Trophoblast cell (in vitro differentiated cells and primary cell): ENCODE measurements around the gene COL23A1.
A peak's percentile ranks its signal among the peaks of the same experiment; 100 is the strongest.

Source experiments
- DNase-seq, 2 donors: peaks; one replicate each; pipeline ENCODE4 v3.0.0-alpha.2; 2016
- H2AFZ ChIP-seq: 2 replicates; pipeline ENCODE4 v1.6.1; 2013; ENCODE audit warnings: low read length, moderate library complexity, mild to moderate bottlenecking; ENCODE audit not compliant: insufficient read depth, poor library complexity
- H2AK5ac ChIP-seq: 2 replicates; pipeline ENCODE4 v1.6.1; 2013; ENCODE audit warnings: mild to moderate bottlenecking, low read length
- H2BK120ac ChIP-seq: 2 replicates; pipeline ENCODE4 v1.6.1; 2013; ENCODE audit warnings: low read length, mild to moderate bottlenecking, moderate library complexity; ENCODE audit not compliant: insufficient read depth, poor library complexity
- H2BK12ac ChIP-seq: 2 replicates; pipeline ENCODE4 v1.6.1; 2013; ENCODE audit warnings: mild to moderate bottlenecking, low read length, moderate library complexity
- H2BK5ac ChIP-seq: 2 replicates; pipeline ENCODE4 v1.6.1; 2013; ENCODE audit warnings: low read length, low read depth, moderate library complexity, mild to moderate bottlenecking; ENCODE audit not compliant: poor library complexity
- H3K14ac ChIP-seq: 2 replicates; pipeline ENCODE4 v1.6.1; 2013; ENCODE audit warnings: mild to moderate bottlenecking, low read length
- H3K18ac ChIP-seq: 2 replicates; pipeline ENCODE4 v1.6.1; 2013; ENCODE audit warnings: mild to moderate bottlenecking, low read length
- H3K23ac ChIP-seq: 2 replicates; pipeline ENCODE4 v1.6.1; 2013; ENCODE audit warnings: low read length
- H3K27ac ChIP-seq: 2 replicates; pipeline ENCODE4 v1.5.1; 2013; ENCODE audit warnings: low read depth, mild to moderate bottlenecking, inconsistent platforms, low read length, moderate library complexity
- H3K27me3 ChIP-seq: 2 replicates; pipeline ENCODE4 v1.6.1; 2013; ENCODE audit warnings: inconsistent platforms, mild to moderate bottlenecking, low read length, moderate library complexity; ENCODE audit not compliant: insufficient read depth
- H3K36me3 ChIP-seq, 2 experiments: 1 replicate in 1 of 2; 2 replicates in 1 of 2; pipeline ENCODE4 v1.6.1; 2013; ENCODE audit warnings: low read length in 2 of 2, mild to moderate bottlenecking in 2 of 2, moderate library complexity in 1 of 2; ENCODE audit not compliant: insufficient read depth in 2 of 2, control insufficient read depth in 1 of 2
- H3K4ac ChIP-seq: 2 replicates; pipeline ENCODE4 v1.6.1; 2013; ENCODE audit warnings: low read depth, mild to moderate bottlenecking, low read length, moderate library complexity
- H3K4me1 ChIP-seq, 2 experiments: 1 replicate in 1 of 2; 2 replicates in 1 of 2; pipeline ENCODE4 v1.6.1; 2013; ENCODE audit warnings: low read length in 2 of 2, mild to moderate bottlenecking in 2 of 2, moderate library complexity in 1 of 2; ENCODE audit not compliant: insufficient read depth in 2 of 2, control insufficient read depth in 1 of 2
- H3K4me2 ChIP-seq: 2 replicates; pipeline ENCODE4 v1.6.1; 2013; ENCODE audit warnings: inconsistent platforms, mild to moderate bottlenecking, low read length, moderate library complexity
- H3K4me3 ChIP-seq: 2 replicates; pipeline ENCODE4 v1.5.1; 2013; ENCODE audit warnings: mild to moderate bottlenecking, low read depth, low read length, inconsistent platforms
- H3K79me1 ChIP-seq: one replicate; pipeline ENCODE4 v1.6.1; 2013; ENCODE audit warnings: low read length
- H3K79me2 ChIP-seq: 2 replicates; pipeline ENCODE4 v1.6.1; 2013; ENCODE audit warnings: low read length, mild to moderate bottlenecking; ENCODE audit not compliant: control insufficient read depth, insufficient read depth, poor library complexity
- H3K9ac ChIP-seq: 2 replicates; pipeline ENCODE4 v1.6.1; 2013; ENCODE audit warnings: mild to moderate bottlenecking, low read length
- H3K9me3 ChIP-seq: 2 replicates; pipeline ENCODE4 v1.6.1; 2013; ENCODE audit warnings: low read depth, mild to moderate bottlenecking, control low read depth, inconsistent platforms, low read length; ENCODE audit not compliant: insufficient read depth
- H4K12ac ChIP-seq: 2 replicates; pipeline ENCODE4 v1.6.1; 2013; ENCODE audit warnings: low read depth, mild to moderate bottlenecking, low read length, moderate library complexity
- H4K8ac ChIP-seq: 2 replicates; pipeline ENCODE4 v1.6.1; 2013; ENCODE audit warnings: low read depth, mild to moderate bottlenecking, low read length, moderate library complexity
- H4K91ac ChIP-seq: one replicate; pipeline ENCODE4 v1.6.1; 2013; ENCODE audit warnings: low read depth, mild to moderate bottlenecking, low read length, moderate library complexity
- WGBS: extraction: QIAGEN DNeasy Blood & Tissue Kit; methylation state at CpG from one replicate; pipeline ENCODE4 v1.1.7; 2013; ENCODE audit warnings: missing lambda C conversion rate; ENCODE audit not compliant: insufficient read length, insufficient coverage; ENCODE audit errors: extremely low coverage; 5-methylcytosine and 5-hydroxymethylcytosine counted together

COL23A1 gene

GRCh38 chr5:178624631-178625546 lies 34.7 kb upstream of the COL23A1 start:
- no peak overlapping the region for H3K18ac ChIP-seq
- no CpG with 5 or more reads among the region's 15 CpGs for WGBS
- peak overlapping the region; percentile 89 for H3K4me2 ChIP-seq
- H3K4me1 ChIP-seq, result peaks cover 0 to 5% of the 10 kb centered on the region in 2 experiments
- H3K27me3 ChIP-seq, result no peaks in the 10 kb centered on the region
- H2AFZ ChIP-seq, result no peak overlapping the region
- peak in 1 of 2 donors; percentile 19 for DNase-seq
- H4K91ac ChIP-seq, result no peak overlapping the region
- no peak overlapping the region for H3K4me3 ChIP-seq
- H2AK5ac ChIP-seq, result no peak overlapping the region
- H3K79me1 ChIP-seq, result peaks cover 12% of the 10 kb centered on the region
- no peak overlapping the region for H3K14ac ChIP-seq
- H3K9ac ChIP-seq, result no peak overlapping the region
- H3K36me3 ChIP-seq, result peaks cover 0 to 2% of the 10 kb centered on the region in 2 experiments
- no peak overlapping the region for H2BK120ac ChIP-seq
- H4K8ac ChIP-seq, result no peak overlapping the region
- H2BK12ac ChIP-seq, result no peak overlapping the region
- H4K12ac ChIP-seq, result no peak overlapping the region
- no peak overlapping the region for H3K23ac ChIP-seq
- H3K27ac ChIP-seq, result no peak overlapping the region
- H3K9me3 ChIP-seq, result no peaks in the 10 kb centered on the region
- H3K79me2 ChIP-seq, result peaks cover 14% of the 10 kb centered on the region
- peak overlapping the region; percentile 50 for H3K4ac ChIP-seq
- H2BK5ac ChIP-seq, result no peak overlapping the region

- H3K36me3 ChIP-seq, result peaks cover 3 to 8% of the 10 kb centered on the region in 2 experiments
- H3K27me3 ChIP-seq, result no peaks in the 10 kb centered on the region
Observed at GRCh38 chr5:178622679-178623247, 32.6 kb upstream of the COL23A1 start.

GRCh38 chr5:178619390-178619789 lies 29.2 kb upstream of the COL23A1 start:
- H4K91ac ChIP-seq, result no peak overlapping the region
- no peaks in the 10 kb centered on the region for H3K27me3 ChIP-seq
- H3K79me1 ChIP-seq, result no peaks in the 10 kb centered on the region
- no peak overlapping the region for H4K12ac ChIP-seq
- WGBS, result no CpG with 5 or more reads among the region's 1 CpG
- H3K9ac ChIP-seq, result no peak overlapping the region
- no peak overlapping the region for H3K18ac ChIP-seq
- no peaks in the 10 kb centered on the region for H3K9me3 ChIP-seq
- no peak overlapping the region for H2AK5ac ChIP-seq
- DNase-seq, result no peak
- no peak overlapping the region for H3K4me2 ChIP-seq
- no peak overlapping the region for H3K14ac ChIP-seq
- no peak overlapping the region for H3K4ac ChIP-seq
- H3K27ac ChIP-seq, result no peak overlapping the region
- peaks cover 15 to 20% of the 10 kb centered on the region in 2 experiments for H3K36me3 ChIP-seq
- no peak overlapping the region for H2BK12ac ChIP-seq
- H3K4me3 ChIP-seq, result no peak overlapping the region
- H3K79me2 ChIP-seq, result peaks cover 1% of the 10 kb centered on the region
- H4K8ac ChIP-seq, result no peak overlapping the region
- no peaks in the 10 kb centered on the region for H3K4me1 ChIP-seq
- H3K23ac ChIP-seq, result no peak overlapping the region
- H2BK120ac ChIP-seq, result no peak overlapping the region
- no peak overlapping the region for H2BK5ac ChIP-seq
- H2AFZ ChIP-seq, result no peak overlapping the region

More at GRCh38 chr5:178622679-178623247, 32.6 kb upstream of the COL23A1 start:
- no peak overlapping the region for H2BK5ac ChIP-seq
- peaks cover 0 to 5% of the 10 kb centered on the region in 2 experiments for H3K4me1 ChIP-seq
- no peak overlapping the region for H3K4me2 ChIP-seq
- H2AFZ ChIP-seq, result no peak overlapping the region
- no peak overlapping the region for H2BK120ac ChIP-seq
- H3K9ac ChIP-seq, result no peak overlapping the region
- no peak overlapping the region for H3K27ac ChIP-seq
- peaks cover 12% of the 10 kb centered on the region for H3K79me1 ChIP-seq
- no peak overlapping the region for H4K91ac ChIP-seq
- no peak overlapping the region for H4K8ac ChIP-seq
- no peak overlapping the region for H2AK5ac ChIP-seq
- H2BK12ac ChIP-seq, result no peak overlapping the region
- no peak overlapping the region for H4K12ac ChIP-seq
- no peak overlapping the region for H3K23ac ChIP-seq
- no peak overlapping the region for H3K18ac ChIP-seq
- no CpG with 5 or more reads among the region's 4 CpGs for WGBS
- no peaks in the 10 kb centered on the region for H3K9me3 ChIP-seq
- no peak overlapping the region for H3K14ac ChIP-seq
- H3K4ac ChIP-seq, result no peak overlapping the region
- DNase-seq, result no peak
- H3K79me2 ChIP-seq, result peaks cover 14% of the 10 kb centered on the region
- no peak overlapping the region for H3K4me3 ChIP-seq

GRCh38 chr5:178612299-178612698 lies 22.1 kb upstream of the COL23A1 start:
- no peak overlapping the region for H2BK5ac ChIP-seq
- H3K4ac ChIP-seq, result no peak overlapping the region
- H3K27ac ChIP-seq, result no peak overlapping the region
- no peaks in the 10 kb centered on the region for H3K9me3 ChIP-seq
- H2BK12ac ChIP-seq, result no peak overlapping the region
- no peak overlapping the region for H3K14ac ChIP-seq
- no peak overlapping the region for H2AFZ ChIP-seq
- no peak overlapping the region for H2BK120ac ChIP-seq
- H3K36me3 ChIP-seq, result peaks cover 22 to 26% of the 10 kb centered on the region in 2 experiments
- no peak overlapping the region for H3K4me3 ChIP-seq
- H3K9ac ChIP-seq, result no peak overlapping the region
- no peak overlapping the region for H3K18ac ChIP-seq
- no peaks in the 10 kb centered on the region for H3K79me1 ChIP-seq
- no peak for DNase-seq
- H3K4me2 ChIP-seq, result no peak overlapping the region
- no peak overlapping the region for H3K23ac ChIP-seq
- H4K91ac ChIP-seq, result no peak overlapping the region
- H3K79me2 ChIP-seq, result no peaks in the 10 kb centered on the region
- no CpG with 5 or more reads among the region's 7 CpGs for WGBS
- no peaks in the 10 kb centered on the region for H3K27me3 ChIP-seq
- no peak overlapping the region for H4K8ac ChIP-seq
- H2AK5ac ChIP-seq, result no peak overlapping the region
- H4K12ac ChIP-seq, result no peak overlapping the region
- H3K4me1 ChIP-seq, result no peaks in the 10 kb centered on the region
